GM18909 (cell line): ENCODE data around the gene ID2.

ENCODE experiments used
- ATAC-seq: cut with Tn5 transposase; IDR thresholded peaks from one replicate; pipeline ENCODE4 v1.9.1; 2021; ENCODE audit warnings: mild to moderate bottlenecking; ENCODE audit not compliant: unreplicated experiment, poor library complexity

ID2 gene

GRCh38 chr2:8682719-8683667, 1.1 kb downstream of the ID2 start:
- ATAC-seq = no peak

GRCh38 chr2:8684540-8684877, 2.7 kb downstream of the ID2 start:
- no peak for ATAC-seq

GRCh38 chr2:8684878-8685696, 3.2 kb downstream of the ID2 start:
- ATAC-seq = no peak

- peak; percentile 33 for ATAC-seq
Measured at GRCh38 chr2:8685697-8686358, 4.0 kb downstream of the ID2 start.

- ATAC-seq = no peak
Measured at GRCh38 chr2:8691859-8692437, 10.1 kb downstream of the ID2 start.

GRCh38 chr2:8692783-8693156, 10.9 kb downstream of the ID2 start:
- ATAC-seq = no peak

GRCh38 chr2:8693157-8693821, 11.4 kb downstream of the ID2 start:
- ATAC-seq = no peak

- ATAC-seq = no peak
Measured at GRCh38 chr2:8694737-8695136, 12.9 kb downstream of the ID2 start.

- ATAC-seq = no peak
Measured at GRCh38 chr2:8697190-8697589, 15.3 kb downstream of the ID2 start.

- no peak for ATAC-seq
Measured at GRCh38 chr2:8699839-8700238, 18.0 kb downstream of the ID2 start.

- no peak for ATAC-seq
Measured at GRCh38 chr2:8701681-8702379, 20.0 kb downstream of the ID2 start.

GRCh38 chr2:8704906-8705305, 23.1 kb downstream of the ID2 start:
- no peak for ATAC-seq

- no peak for ATAC-seq
Measured at GRCh38 chr2:8709611-8710010, 27.8 kb downstream of the ID2 start.

- no peak for ATAC-seq
Measured at GRCh38 chr2:8710951-8711350, 29.1 kb downstream of the ID2 start.

- no peak for ATAC-seq
Measured at GRCh38 chr2:8714283-8714682, 32.4 kb downstream of the ID2 start.

GRCh38 chr2:8714971-8715370, 33.1 kb downstream of the ID2 start:
- no peak for ATAC-seq

- ATAC-seq = no peak
Measured at GRCh38 chr2:8719528-8719927, 37.7 kb downstream of the ID2 start.

GRCh38 chr2:8720741-8721140, 38.9 kb downstream of the ID2 start:
- ATAC-seq = no peak

- ATAC-seq = no peak
Measured at GRCh38 chr2:8721410-8721809, 39.6 kb downstream of the ID2 start.

- ATAC-seq = no peak
Measured at GRCh38 chr2:8722986-8723385, 41.1 kb downstream of the ID2 start.
